Measurements from ENCODE around the gene ATP8B4.

Gene ATP8B4

DNA sequence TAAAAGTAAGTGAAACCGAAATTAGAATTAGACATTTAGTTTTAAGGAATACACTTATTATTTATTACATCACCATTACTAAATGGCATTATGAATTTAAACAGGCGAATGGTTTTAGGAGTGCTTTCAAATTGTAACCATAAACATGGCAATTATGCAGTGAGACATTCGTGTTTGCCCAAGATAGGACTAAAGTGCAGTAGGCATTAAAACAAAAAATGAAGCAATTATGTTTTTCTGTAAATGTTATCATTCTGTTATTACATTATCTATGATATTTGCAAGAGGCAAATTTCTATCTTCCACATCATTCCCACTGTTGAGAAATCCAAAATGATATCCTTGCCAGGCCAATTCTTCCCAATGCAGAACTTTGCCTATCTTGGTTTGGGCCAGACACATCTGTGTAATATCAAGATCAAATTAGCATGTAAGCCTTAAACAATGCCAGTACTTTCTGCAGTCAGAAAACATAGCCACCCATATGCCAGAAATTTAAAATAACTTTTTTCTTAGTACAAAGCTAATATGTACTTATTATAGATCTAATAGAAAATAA is 156.9 kb downstream of the ATP8B4 start:
- H3K4me1 ChIP-seq (ENCODE audit: insufficient read depth, poor library complexity, severe bottlenecking): no peaks in the 10 kb centered on the region

GRCh38 chr15:49953421-49953820 is 165.6 kb downstream of the ATP8B4 start:
- no peak for ATAC-seq (ENCODE audit: low read depth)
- TF ChIP-seq, protein P1, sequence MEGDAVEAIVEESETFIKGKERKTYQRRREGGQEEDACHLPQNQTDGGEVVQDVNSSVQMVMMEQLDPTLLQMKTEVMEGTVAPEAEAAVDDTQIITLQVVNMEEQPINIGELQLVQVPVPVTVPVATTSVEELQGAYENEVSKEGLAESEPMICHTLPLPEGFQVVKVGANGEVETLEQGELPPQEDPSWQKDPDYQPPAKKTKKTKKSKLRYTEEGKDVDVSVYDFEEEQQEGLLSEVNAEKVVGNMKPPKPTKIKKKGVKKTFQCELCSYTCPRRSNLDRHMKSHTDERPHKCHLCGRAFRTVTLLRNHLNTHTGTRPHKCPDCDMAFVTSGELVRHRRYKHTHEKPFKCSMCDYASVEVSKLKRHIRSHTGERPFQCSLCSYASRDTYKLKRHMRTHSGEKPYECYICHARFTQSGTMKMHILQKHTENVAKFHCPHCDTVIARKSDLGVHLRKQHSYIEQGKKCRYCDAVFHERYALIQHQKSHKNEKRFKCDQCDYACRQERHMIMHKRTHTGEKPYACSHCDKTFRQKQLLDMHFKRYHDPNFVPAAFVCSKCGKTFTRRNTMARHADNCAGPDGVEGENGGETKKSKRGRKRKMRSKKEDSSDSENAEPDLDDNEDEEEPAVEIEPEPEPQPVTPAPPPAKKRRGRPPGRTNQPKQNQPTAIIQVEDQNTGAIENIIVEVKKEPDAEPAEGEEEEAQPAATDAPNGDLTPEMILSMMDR (IDR thresholded peaks at IDR 0.05; ENCODE audit: poor library complexity, severe bottlenecking): no peak
- H3K36me3 ChIP-seq (ENCODE audit: low read depth): no peaks in the 10 kb centered on the region

More for the DNA sequence above, 156.9 kb downstream of the ATP8B4 start:
- TF ChIP-seq, protein P1 (IDR thresholded peaks at IDR 0.05; ENCODE audit: poor library complexity, severe bottlenecking): no peak
- H3K27me3 ChIP-seq (ENCODE audit: insufficient read depth, poor library complexity, severe bottlenecking): no peaks in the 10 kb centered on the region
- no peak overlapping the region for H3K4me3 ChIP-seq (ENCODE audit: severe bottlenecking)
- no peaks in the 10 kb centered on the region for H3K36me3 ChIP-seq (ENCODE audit: low read depth)
- H3K9me3 ChIP-seq (ENCODE audit: severe bottlenecking): peaks cover 6% of the 10 kb centered on the region
- no peak overlapping the region for H3K27ac ChIP-seq (ENCODE audit: poor library complexity, severe bottlenecking)
- DNase-seq (ENCODE audit: low spot score) (no peak), ATAC-seq (ENCODE audit: low read depth) (no peak)

GRCh38 chr15:49946681-49947080 is 172.4 kb downstream of the ATP8B4 start:
- TF ChIP-seq, protein P1 (IDR thresholded peaks at IDR 0.05; ENCODE audit: poor library complexity, severe bottlenecking): no peak
- Histone ChIP-seq H3K27ac (ENCODE audit: poor library complexity, severe bottlenecking) (no peak overlapping the region), H3K4me1 (ENCODE audit: insufficient read depth, poor library complexity, severe bottlenecking) (no peaks in the 10 kb centered on the region), H3K27me3 (ENCODE audit: insufficient read depth, poor library complexity, severe bottlenecking) (no peaks in the 10 kb centered on the region), H3K4me3 (ENCODE audit: severe bottlenecking) (no peak overlapping the region), H3K36me3 (ENCODE audit: low read depth) (no peaks in the 10 kb centered on the region), H3K9me3 (ENCODE audit: severe bottlenecking) (peaks cover 5% of the 10 kb centered on the region)
- DNase-seq (ENCODE audit: low spot score) (peak; percentile 59), ATAC-seq (ENCODE audit: low read depth) (no peak)

More at GRCh38 chr15:49953421-49953820, 165.6 kb downstream of the ATP8B4 start:
- Histone ChIP-seq H3K9me3 (ENCODE audit: severe bottlenecking) (peaks cover 2% of the 10 kb centered on the region), H3K4me1 (ENCODE audit: insufficient read depth, poor library complexity, severe bottlenecking) (no peaks in the 10 kb centered on the region), H3K27me3 (ENCODE audit: insufficient read depth, poor library complexity, severe bottlenecking) (no peaks in the 10 kb centered on the region), H3K27ac (ENCODE audit: poor library complexity, severe bottlenecking) (no peak overlapping the region), H3K4me3 (ENCODE audit: severe bottlenecking) (no peak overlapping the region)
- DNase-seq (ENCODE audit: low spot score): peak; percentile 53

GRCh38 chr15:49934487-49934886 is 184.5 kb downstream of the ATP8B4 start:
- H3K27ac ChIP-seq (ENCODE audit: poor library complexity, severe bottlenecking): no peak overlapping the region
- ATAC-seq (ENCODE audit: low read depth) (no peak), DNase-seq (ENCODE audit: low spot score) (no peak)
- H3K9me3 ChIP-seq (ENCODE audit: severe bottlenecking): no peaks in the 10 kb centered on the region
- H3K4me3 ChIP-seq (ENCODE audit: severe bottlenecking): no peak overlapping the region
- TF ChIP-seq, protein P1 (IDR thresholded peaks at IDR 0.05; ENCODE audit: poor library complexity, severe bottlenecking): no peak
- H3K36me3 ChIP-seq (ENCODE audit: low read depth): no peaks in the 10 kb centered on the region
- no peaks in the 10 kb centered on the region for H3K4me1 ChIP-seq (ENCODE audit: insufficient read depth, poor library complexity, severe bottlenecking)
- no peaks in the 10 kb centered on the region for H3K27me3 ChIP-seq (ENCODE audit: insufficient read depth, poor library complexity, severe bottlenecking)

GRCh38 chr15:49927189-49927861 is 191.7 kb downstream of the ATP8B4 start:
- no peak for ATAC-seq (ENCODE audit: low read depth)
- no peaks in the 10 kb centered on the region for H3K9me3 ChIP-seq (ENCODE audit: severe bottlenecking)
- no peaks in the 10 kb centered on the region for H3K27me3 ChIP-seq (ENCODE audit: insufficient read depth, poor library complexity, severe bottlenecking)
- H3K4me3 ChIP-seq (ENCODE audit: severe bottlenecking): no peak overlapping the region
- no peak for DNase-seq (ENCODE audit: low spot score)
- TF ChIP-seq, protein P1 (IDR thresholded peaks at IDR 0.05; ENCODE audit: poor library complexity, severe bottlenecking): no peak
- no peaks in the 10 kb centered on the region for H3K4me1 ChIP-seq (ENCODE audit: insufficient read depth, poor library complexity, severe bottlenecking)
- H3K36me3 ChIP-seq (ENCODE audit: low read depth): no peaks in the 10 kb centered on the region
- H3K27ac ChIP-seq (ENCODE audit: poor library complexity, severe bottlenecking): no peak overlapping the region
